ENCODE results near the gene ANAPC7.

GRCh38 chr12:110373025-110373424, 30.5 kb downstream of the ANAPC7 start:
- no peak for TF ChIP-seq CTCF (IDR thresholded peaks at IDR 0.05)
- TF ChIP-seq REST (IDR thresholded peaks at IDR 0.05; ENCODE audit: insufficient read depth in 1 of 2, low read depth in 2 of 2, low read length in 1 of 2): no peak

All from Panc1 (cell line).